GM15510 (cell line): ENCODE measurements around the gene SPESP1.

Source experiments
- POLR2A ChIP-seq: IDR thresholded peaks from 3 replicates; pipeline ENCODE4 v1.6.1; 2011; ENCODE audit warnings: borderline replicate concordance; ENCODE audit not compliant: insufficient read length; ENCODE audit errors: extremely low read depth

SPESP1 gene

DNA sequence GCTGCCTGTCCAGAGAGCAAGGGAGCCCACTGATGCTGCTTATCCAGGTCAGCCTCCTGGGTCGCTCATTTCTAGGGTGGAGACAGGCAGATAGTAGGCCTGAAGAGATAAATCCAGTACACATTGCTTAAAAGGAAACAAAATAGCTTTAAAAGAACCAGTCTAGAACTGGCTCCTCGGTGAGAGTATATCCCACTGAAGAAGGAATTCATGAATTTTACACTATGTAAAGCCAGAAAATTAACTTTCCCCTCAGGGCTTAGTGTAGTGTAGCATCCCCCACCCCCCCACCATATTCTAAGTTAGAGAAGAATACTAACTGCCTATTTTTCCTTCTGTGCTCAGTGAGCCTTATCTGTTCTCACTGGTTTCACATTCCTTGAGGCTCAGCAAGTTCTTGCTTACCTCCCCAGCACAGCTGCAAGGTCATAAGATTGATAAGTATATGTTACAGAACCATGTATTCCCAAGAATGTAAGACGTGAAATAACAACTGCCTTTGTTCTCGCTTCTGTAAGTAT is 53.7 kb downstream of the SPESP1 start:
- no peak for TF ChIP-seq POLR2A

DNA sequence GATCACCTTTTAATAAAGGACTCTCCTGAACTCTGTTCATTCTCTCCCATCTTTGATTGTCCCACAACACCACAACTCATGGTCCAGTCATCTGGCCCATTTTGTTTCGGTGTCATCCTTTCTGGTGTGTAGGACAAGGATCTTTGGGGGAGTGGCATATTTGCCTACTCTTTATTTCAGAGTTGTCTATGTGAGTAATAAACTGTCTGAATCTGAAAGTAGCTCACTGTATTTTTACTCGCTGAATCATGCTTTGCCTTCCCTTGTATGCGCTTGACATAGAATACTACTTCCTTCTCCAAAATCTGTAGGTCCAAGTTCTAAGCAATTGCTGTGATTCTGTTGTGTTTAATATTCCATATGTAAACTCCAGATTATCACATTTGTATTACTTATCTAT is 54.3 kb downstream of the SPESP1 start:
- no peak for TF ChIP-seq POLR2A

DNA sequence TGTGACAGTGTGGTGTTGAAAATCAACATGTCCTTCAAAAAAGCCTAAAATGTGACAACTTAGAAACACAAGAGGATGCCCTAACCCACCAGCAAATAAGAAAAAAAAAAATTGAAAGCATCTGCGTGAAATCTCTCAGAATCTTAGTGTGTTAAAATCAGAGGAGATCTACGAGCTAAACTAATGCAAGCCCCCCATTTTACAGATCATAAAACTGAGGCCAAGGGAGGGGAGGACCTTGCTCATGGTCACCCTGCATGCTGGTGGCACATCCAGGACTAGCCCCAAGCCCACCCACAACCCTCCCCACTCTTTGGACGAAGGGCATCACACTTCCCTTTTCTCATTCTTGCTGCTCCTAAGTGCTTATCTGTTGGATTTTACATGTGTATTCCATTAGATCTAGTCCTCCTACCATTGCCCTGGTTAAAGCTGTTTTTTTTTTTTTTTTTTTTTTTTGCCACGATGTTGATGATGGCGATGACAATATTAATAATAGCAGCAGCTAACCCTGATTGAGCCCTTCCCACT is 55.1 kb downstream of the SPESP1 start:
- TF ChIP-seq POLR2A = no peak

DNA sequence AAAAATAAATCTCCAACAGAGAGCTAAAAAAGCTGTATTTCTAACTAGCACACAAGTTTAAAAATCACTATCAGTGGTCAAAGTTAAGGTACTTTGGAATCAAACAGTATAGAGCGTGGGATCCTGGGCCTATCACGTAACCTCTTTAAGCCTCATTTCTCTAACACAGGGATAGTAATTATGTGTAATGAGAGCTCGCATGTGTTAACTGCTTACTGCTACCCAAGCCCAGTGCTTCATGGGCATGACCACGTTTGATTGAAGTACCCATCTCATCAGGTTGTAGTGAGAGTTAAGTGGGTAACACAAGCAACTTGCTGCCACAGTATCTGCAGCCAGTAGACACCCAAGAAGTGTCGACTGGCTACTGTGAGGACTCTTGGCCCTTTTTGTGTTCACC is 56.0 kb downstream of the SPESP1 start:
- TF ChIP-seq POLR2A = no peak

DNA sequence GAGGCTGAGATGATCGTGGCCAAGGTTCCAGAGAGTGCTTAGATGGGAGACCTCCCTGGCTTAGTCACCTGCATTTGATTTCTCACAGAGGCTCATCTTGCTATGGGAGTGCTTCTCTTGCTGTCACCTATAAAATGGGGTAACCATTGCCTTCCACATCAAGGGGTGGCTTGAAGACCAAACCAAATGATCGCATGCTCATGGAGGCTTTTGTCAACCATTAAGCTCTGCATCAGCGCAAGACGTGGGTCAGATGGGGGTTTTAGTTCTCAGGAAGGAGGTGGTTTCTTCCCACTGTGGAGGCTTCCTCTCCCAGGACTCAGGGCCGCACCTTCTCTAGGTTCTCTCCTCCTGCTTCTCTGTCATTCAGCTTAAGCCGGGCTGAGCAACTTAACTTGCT is 56.8 kb downstream of the SPESP1 start:
- TF ChIP-seq POLR2A = no peak

DNA sequence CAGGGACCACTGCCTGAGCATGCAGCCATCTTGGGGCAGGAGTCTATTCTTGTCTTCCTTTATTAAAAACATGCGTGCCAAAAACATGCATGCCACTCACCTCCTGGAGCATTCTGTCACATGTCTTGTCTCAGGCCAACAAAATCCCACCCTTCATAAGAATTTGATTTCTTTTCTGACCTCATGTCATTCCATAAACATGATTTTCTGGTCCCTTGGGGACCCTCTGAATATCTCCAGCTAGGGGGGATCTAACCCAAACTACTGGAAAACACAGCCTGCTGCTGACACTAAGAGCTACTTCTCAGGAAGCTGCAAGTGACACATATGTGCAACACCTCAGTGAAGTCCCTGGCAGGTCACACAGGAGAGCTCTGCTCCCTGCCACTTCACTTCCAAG is 57.4 kb downstream of the SPESP1 start:
- no peak for TF ChIP-seq POLR2A

DNA sequence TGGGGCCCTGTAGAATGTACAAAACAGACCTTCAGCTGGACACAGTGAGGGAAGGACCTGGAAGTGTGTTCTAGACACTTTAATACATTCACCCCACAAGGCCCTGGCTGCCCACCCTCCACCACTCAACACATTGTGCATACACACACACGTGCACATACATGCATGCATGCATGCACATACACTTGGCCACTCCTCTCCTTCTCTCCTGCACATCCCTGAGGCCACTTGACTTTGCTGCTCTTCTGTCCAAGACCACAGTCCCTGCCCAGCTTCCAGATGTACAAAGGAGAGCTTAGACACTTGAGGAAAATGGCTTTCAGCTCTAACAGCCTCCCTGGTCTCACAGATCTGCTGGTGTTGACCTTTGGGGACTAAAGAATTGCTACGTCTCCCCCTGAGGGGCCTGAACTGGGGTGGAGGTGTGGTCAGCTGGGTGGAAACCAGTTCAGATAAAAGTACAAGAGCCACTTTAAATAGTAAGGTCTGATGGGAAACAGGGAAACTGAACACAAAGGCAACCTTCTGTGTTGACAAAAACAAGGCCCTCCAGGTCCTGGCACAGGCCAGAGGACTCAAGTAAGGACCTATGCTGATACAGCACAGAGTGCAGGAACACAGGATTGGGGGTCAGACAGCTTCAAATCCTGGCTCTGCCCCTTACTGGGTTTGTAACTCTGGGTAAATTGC is 59.4 kb downstream of the SPESP1 start:
- TF ChIP-seq POLR2A = no peak

DNA sequence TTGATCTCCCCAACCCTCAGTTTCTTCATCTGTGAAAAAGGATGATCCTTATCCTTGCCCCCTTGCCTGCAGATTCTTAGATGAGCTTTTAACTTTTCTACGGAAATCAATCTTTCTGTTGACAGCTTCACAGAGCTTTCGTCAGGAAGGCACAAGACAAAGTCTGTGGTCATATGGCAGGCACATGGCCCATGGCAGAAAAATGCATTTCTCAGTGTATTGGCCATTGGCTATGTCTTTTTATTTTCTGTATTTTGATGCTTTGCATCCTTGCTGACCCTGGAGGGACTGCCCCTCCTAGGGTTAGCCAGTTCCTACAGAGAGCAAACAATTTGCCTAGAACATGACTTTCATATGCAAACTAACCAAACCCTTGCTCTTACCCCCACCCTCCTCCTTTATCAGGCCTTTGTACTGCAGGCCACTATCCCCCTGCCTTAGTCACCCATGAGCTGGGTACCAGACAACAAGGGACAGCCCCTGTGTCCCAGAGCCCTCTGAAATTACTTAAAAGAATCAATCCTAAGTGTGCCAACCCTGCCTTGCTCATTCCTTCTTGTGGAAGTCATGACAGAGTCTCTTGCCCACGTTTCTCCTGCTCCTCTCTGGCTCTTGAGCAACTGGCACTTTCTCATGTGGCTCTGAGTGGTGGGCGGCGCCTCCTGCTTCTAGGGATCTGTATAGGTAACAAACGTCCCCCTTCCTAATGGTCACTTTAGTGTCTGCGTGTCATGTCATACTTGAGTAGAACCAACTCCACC is 60.1 kb downstream of the SPESP1 start:
- TF ChIP-seq POLR2A = no peak

DNA sequence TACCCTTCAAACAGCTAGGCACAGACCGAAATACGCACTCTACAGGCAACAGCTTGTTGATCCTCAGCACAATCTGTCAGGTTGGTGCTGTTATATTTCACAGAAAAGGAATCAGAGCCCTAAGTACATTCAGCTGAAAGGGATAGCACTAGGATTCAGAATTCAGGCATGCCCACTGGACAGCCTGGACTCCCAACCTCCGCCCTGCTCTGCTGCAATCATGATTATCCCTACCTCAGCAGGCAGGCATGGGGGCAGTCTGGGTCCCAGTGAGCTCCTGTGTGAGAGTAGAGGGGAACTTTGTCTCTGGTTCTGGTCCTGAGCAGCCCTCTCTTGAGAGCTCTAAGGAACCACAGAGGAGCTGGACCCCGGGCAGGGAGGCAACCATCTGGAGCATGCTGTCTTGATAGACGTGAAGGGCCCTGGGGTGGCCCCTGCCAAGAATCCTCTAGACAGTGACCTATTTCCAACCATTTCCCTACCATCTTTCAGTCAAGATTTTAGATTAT is 60.7 kb downstream of the SPESP1 start:
- TF ChIP-seq POLR2A = no peak

DNA sequence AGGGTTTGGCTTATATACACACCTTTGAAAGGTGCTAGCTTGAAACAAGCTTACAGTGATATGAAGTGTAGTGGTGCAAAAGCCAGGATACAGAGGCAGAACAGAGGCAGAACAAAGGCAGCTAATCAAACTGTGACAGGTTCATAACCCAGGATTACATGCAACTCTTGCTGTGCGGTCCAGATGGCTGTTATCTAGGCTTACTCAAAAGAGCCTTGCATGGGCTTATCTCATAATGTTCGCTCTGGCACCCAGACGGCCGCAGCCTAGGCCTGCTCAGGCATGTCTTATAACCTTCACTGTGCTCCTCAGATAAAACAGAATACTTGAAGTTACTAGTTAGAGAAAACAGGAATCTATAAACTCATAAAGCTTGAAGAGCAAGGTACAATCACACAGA is 61.4 kb downstream of the SPESP1 start:
- no peak for TF ChIP-seq POLR2A

DNA sequence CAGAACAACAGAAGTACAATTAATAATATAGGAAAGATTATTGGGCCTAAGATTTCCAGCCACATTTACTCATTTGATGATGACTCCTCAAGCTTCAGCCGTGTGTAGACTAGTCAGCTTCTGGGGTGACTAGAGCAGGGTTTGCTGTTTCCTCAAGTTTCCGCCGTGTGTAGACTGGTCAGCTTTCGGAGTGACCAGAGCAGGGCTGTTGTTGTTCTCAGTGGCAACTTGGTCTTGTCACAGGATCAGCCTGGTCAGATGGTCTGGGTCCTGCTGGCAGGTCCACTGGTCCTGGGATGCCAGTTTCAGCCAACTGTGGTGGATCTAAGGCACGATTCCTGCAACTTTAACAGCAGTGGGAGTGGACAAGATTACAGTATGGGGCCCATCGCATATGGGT is 62.4 kb downstream of the SPESP1 start:
- no peak for TF ChIP-seq POLR2A

DNA sequence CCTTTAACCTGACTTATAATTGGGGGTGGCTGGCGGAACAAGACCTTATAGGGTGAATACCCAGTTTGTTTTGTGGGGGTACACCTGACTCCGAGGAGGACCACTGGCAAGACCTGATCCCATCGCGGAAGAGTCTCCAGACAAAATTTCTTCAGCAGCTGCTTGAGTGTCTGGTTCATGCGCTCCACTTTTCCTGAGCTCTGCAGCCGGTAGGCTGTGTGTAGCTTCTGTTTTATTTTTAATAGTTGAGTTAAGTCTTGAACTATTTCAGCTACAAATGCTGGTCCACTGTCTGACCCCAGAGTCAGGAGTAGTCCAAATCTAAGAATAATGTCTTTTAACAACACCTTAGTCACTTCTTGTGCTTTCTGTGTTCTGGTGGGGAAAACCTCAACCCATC is 63.0 kb downstream of the SPESP1 start:
- TF ChIP-seq POLR2A = no peak

DNA sequence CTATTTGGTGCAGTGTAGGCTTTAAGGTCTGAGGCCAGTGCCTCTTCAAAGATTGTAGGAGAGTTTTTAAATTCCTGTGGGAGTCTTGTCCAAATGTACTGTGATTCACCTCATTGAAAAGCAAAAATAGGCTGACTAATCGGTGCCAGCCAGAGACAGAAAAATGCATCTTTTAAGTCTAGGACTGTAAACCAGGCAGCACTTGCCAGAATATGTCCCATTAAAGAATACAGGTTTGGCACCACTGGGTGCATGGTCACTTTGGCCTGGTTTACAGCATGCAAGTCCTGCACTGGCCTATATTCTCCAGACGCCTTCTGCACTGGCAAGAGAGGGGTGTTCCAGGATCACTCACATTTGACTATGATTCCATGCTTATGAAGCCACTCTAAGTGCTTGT is 63.8 kb downstream of the SPESP1 start:
- no peak for TF ChIP-seq POLR2A

DNA sequence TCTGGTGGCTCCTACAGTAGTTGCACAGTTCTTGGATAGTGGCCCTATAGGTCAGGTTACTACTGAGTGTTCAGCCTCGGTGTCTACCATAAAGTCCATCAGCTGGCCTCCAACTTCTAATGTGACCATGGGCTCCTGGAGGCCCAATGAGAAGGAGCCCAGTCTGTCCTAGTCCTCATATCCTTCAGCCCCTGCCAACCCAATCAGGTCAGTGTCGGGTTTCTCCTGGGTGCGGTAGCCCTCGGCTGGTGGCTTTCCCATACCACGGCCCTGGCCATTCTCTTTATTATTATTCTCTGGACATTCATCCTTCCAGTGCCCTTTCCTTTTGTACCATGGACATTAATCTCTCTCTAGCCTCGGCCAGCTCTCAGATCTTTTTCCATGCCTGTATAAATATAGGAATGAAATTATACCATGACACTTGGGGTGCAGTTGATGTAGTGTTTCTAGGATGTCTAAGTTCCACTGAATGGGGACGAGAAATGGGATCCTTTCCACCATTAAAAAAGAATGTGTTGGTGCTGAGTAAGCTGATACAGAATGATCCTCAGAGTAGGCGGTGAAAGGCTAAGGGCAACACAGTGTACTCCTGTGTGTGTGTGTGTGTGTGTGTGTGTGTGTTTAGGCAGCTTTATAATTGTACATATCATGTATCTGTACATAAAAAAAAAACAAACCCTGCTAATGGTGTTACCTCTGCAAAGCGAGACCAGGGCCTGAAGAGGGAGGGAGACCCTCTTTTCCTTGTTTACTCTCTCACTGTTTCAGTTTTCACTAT is 64.8 kb downstream of the SPESP1 start:
- TF ChIP-seq POLR2A = no peak
